HCT116 (cell line): ENCODE results near the gene ZNF521. TPM values are rescaled to one million over a fixed set of nuclear protein-coding genes. Genes with fewer than 3 reads are reported as not detected.

Source experiments
- ATAC-seq: fragments of 200-7000 bp; cut with Tn5 transposase; 2 replicates; pipeline ENCODE4 v1.9.1; 2020; ENCODE audit warnings: mild to moderate bottlenecking, moderate library complexity
- BruUV-seq: library from RNA; stranded (reverse); fragments of 400-500 nt; replicated peaks from 2 replicates; lab custom pipeline; 2021; lab: Mats Ljungman, UMichigan
- CTCF ChIA-PET: fragments of 300-600 bp; sonication (Branson Sonifier 250); formaldehyde crosslinking; loops from one replicate; lab custom pipeline; 2021; ENCODE audit warnings: antibody characterized with exemption; lab: Charles Lee
- POLR2A ChIA-PET: fragments of 300-600, 350-600 bp; sonication (Branson Sonifier 250); formaldehyde crosslinking; loops from one replicate; lab custom pipeline; 2021; ENCODE audit warnings: antibody characterized with exemption; lab: Charles Lee
- RAD21 ChIA-PET, 2 experiments: fragments of 300-600 bp; sonication (Branson Sonifier 250); formaldehyde crosslinking; loops; one replicate each; lab custom pipeline; 2023; ENCODE audit warnings: low total read pairs in 2 of 2; ENCODE audit not compliant: uncharacterized antibody in 2 of 2, unreplicated experiment in 2 of 2, low non-redundant PET in 1 of 2; lab: Charles Lee
- DNase-seq: peaks from one replicate; pipeline ENCODE4 v3.0.0-alpha.2; 2010; ENCODE audit warnings: low read depth, low spot score
- H2AFZ ChIP-seq: fragments of 200-600 bp; shearing (Covaris generic), sonication (generic); 2 replicates; pipeline ENCODE4 v1.6.1; 2017; ENCODE audit warnings: low read depth, mixed run types, mixed read lengths, antibody characterized with exemption, low read length; ENCODE audit not compliant: poor library complexity, severe bottlenecking
- H3K27ac ChIP-seq: 2 replicates; pipeline ENCODE4 v1.5.1; 2012; ENCODE audit warnings: low read depth, low read length
- H3K27me3 ChIP-seq: fragments of 200-600 bp; sonication (generic); 2 replicates; pipeline ENCODE4 v1.6.1; 2016; ENCODE audit warnings: mixed run types, low read length, mixed read lengths; ENCODE audit not compliant: insufficient read depth
- H3K36me3 ChIP-seq, 2 experiments: fragments of 200-500 bp in 1 of 2; fragments of 200-600 bp in 1 of 2; sonication (Bioruptor generic) in 1 of 2; sonication (generic) in 1 of 2; 2 replicates each; pipeline versions ENCODE4 v1.5.1 to v1.6.1; 2014 to 2016; ENCODE audit warnings: low read length in 2 of 2, inconsistent platforms in 1 of 2, mixed read lengths in 1 of 2, mixed run types in 1 of 2; ENCODE audit not compliant: insufficient read depth in 2 of 2, control insufficient read depth in 1 of 2
- H3K4me1 ChIP-seq, 2 experiments: fragments of 200-600 bp in 1 of 2; sonication (generic) in 1 of 2; 2 replicates each; pipeline versions ENCODE4 v1.5.1 to v1.6.1; 2012 to 2017; ENCODE audit warnings: low read length in 2 of 2, inconsistent platforms in 1 of 2, mild to moderate bottlenecking in 1 of 2, mixed read lengths in 1 of 2, mixed run types in 1 of 2, moderate library complexity in 1 of 2; ENCODE audit not compliant: insufficient read depth in 2 of 2, control insufficient read depth in 1 of 2
- H3K4me2 ChIP-seq: fragments of 200-600 bp; sonication (generic); 2 replicates; pipeline ENCODE4 v1.6.1; 2017; ENCODE audit warnings: mixed run types, low read length, mixed read lengths
- H3K4me3 ChIP-seq, 2 experiments: fragments of 200-600 bp in 1 of 2; sonication (generic) in 1 of 2; replicated peaks in 1 of 2; 2 replicates each; pipeline ENCODE4 v1.5.1; 2011 to 2016; ENCODE audit warnings: low read length in 2 of 2, control low read depth in 1 of 2, low read depth in 1 of 2, mild to moderate bottlenecking in 1 of 2, mixed read lengths in 1 of 2, mixed run types in 1 of 2
- H3K79me2 ChIP-seq: fragments of 200-600 bp; sonication (generic); 2 replicates; pipeline ENCODE4 v1.6.1; 2017; ENCODE audit warnings: mild to moderate bottlenecking, mixed run types, low read length, moderate library complexity, mixed read lengths; ENCODE audit not compliant: insufficient read depth
- H3K9ac ChIP-seq: fragments of 200-600 bp; sonication (generic); 2 replicates; pipeline ENCODE4 v1.6.1; 2016; ENCODE audit warnings: low read length, mixed read lengths
- H3K9me2 ChIP-seq: fragments of 200-600 bp; sonication (generic), shearing (Covaris generic); 2 replicates; pipeline ENCODE4 v1.6.1; 2017; ENCODE audit warnings: mixed run types, mild to moderate bottlenecking, moderate library complexity; ENCODE audit not compliant: insufficient read depth
- H3K9me3 ChIP-seq, 2 experiments: fragments of 200-500 bp in 1 of 2; fragments of 200-600 bp in 1 of 2; sonication (Bioruptor generic) in 1 of 2; sonication (generic) in 1 of 2; 2 replicates each; pipeline ENCODE4 v1.6.1; 2014 to 2017; ENCODE audit warnings: low read length in 2 of 2, mixed read lengths in 2 of 2, inconsistent platforms in 1 of 2, low read depth in 1 of 2, mild to moderate bottlenecking in 1 of 2, mixed run types in 1 of 2, moderate library complexity in 1 of 2; ENCODE audit not compliant: control insufficient read depth in 1 of 2, insufficient read depth in 1 of 2
- H4K20me1 ChIP-seq: fragments of 200-600 bp; sonication (generic), shearing (Covaris generic); 2 replicates; pipeline ENCODE4 v1.6.1; 2017; ENCODE audit warnings: mixed run types, mild to moderate bottlenecking, moderate library complexity; ENCODE audit not compliant: insufficient read depth
- ATF3 ChIP-seq: IDR thresholded peaks from 2 replicates; pipeline ENCODE4 v1.6.1; 2012
- CBX3 ChIP-seq: IDR thresholded peaks from 2 replicates; pipeline ENCODE4 v1.6.1; 2012; ENCODE audit warnings: low read depth
- CEBPB ChIP-seq: IDR thresholded peaks from 2 replicates; pipeline ENCODE4 v1.6.1; 2012; ENCODE audit warnings: low read depth
- CTCF ChIP-seq, 3 experiments: fragments of 200-600 bp in 1 of 3; sonication (generic) in 1 of 3; IDR thresholded peaks in 2 of 3; conservative IDR thresholded peaks in 1 of 3; 2 replicates each; pipeline ENCODE4 v1.5.1; 2012 to 2017; ENCODE audit warnings: low read depth in 2 of 3, low read length in 2 of 3, antibody characterized with exemption in 1 of 3, borderline replicate concordance in 1 of 3, control low read depth in 1 of 3, mild to moderate bottlenecking in 1 of 3, mixed read lengths in 1 of 3, mixed run types in 1 of 3, moderate library complexity in 1 of 3; ENCODE audit not compliant: insufficient read depth in 1 of 3
- EGR1 ChIP-seq: IDR thresholded peaks from 2 replicates; pipeline ENCODE4 v1.6.1; 2012; ENCODE audit warnings: low read depth
- EZH2 ChIP-seq: fragments of 200-600 bp; sonication (generic); IDR thresholded peaks from 2 replicates; pipeline ENCODE4 v1.6.1; 2017; ENCODE audit warnings: antibody characterized with exemption, mixed run types
- POLR2A ChIP-seq: IDR thresholded peaks from 2 replicates; pipeline ENCODE4 v1.7.0; 2011; ENCODE audit warnings: borderline replicate concordance; ENCODE audit not compliant: insufficient read depth, insufficient read length; ENCODE audit errors: extremely low read depth
- SIN3A ChIP-seq: IDR thresholded peaks from 2 replicates; pipeline ENCODE4 v1.6.1; 2012; ENCODE audit warnings: low read depth
- SP1 ChIP-seq: IDR thresholded peaks from 2 replicates; pipeline ENCODE4 v1.6.1; 2012; ENCODE audit warnings: low read depth
- SRF ChIP-seq: IDR thresholded peaks from 2 replicates; pipeline ENCODE4 v1.6.1; 2012; ENCODE audit warnings: low read depth
- TCF7L2 ChIP-seq: IDR thresholded peaks from 2 replicates; pipeline ENCODE4 v1.7.0; 2011; ENCODE audit warnings: borderline replicate concordance, inconsistent platforms; ENCODE audit not compliant: insufficient read depth, insufficient read length; ENCODE audit errors: extremely low read depth
- YY1 ChIP-seq: IDR thresholded peaks from 2 replicates; pipeline ENCODE4 v1.6.1; 2011; ENCODE audit warnings: low read length, low read depth, moderate library complexity, mild to moderate bottlenecking; ENCODE audit not compliant: insufficient replicate concordance; ENCODE audit errors: extremely low read depth
- ZBTB33 ChIP-seq: IDR thresholded peaks from 2 replicates; pipeline ENCODE4 v1.6.1; 2011; ENCODE audit warnings: mild to moderate bottlenecking, low read length, moderate library complexity; ENCODE audit not compliant: insufficient replicate concordance; ENCODE audit errors: extremely low read depth
- ZFX ChIP-seq: fragments of 450-650 bp; IDR thresholded peaks from 2 replicates; pipeline ENCODE4 v1.6.1; 2017
- ZNF274 ChIP-seq: fragments of 200-500 bp; sonication (Bioruptor generic); IDR thresholded peaks from 2 replicates; pipeline ENCODE4 v1.6.1; 2014; ENCODE audit warnings: mild to moderate bottlenecking, low read depth, low read length, inconsistent platforms
- intact Hi-C: fragments of 100-400 bp; cut with micrococcal nuclease; formaldehyde crosslinking; loops from 2 replicates; pipeline ENCODE4 v1.10.0; 2022
- total RNA-seq: library from RNA; stranded (reverse); gene quantifications from one replicate; pipeline ENCODE4 v1.2.1, GENCODE V29; 2021; ENCODE audit not compliant: unreplicated experiment
- TF ChIP-seq, protein P1 (sequence below): IDR thresholded peaks from 2 replicates; pipeline ENCODE4 v1.6.1; 2012

Gene ZNF521
- total RNA-seq, 1 experiment from 2014 or later = 0.10 TPM

DNA sequence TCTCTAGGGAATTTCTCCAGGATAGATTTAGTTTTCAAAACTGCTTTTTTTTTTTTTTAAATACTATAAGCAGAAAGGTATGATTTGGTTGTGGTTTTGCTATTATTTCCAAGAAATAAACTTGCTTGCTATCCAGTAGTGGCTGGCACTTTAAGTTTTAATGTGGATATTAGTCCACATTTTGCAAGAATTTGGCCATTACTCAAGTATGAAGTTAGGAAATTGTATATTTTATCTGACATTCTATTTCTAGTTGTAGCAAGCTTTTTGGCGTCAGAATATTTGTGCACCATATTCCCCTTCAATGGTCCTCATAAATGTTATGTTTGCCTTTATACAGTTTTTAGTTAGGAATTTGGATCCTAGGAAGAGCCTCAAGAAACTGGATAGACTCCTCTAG is 226.3 kb downstream of the ZNF521 start:
- ATAC-seq (no peak), DNase-seq (no peak)
- CTCF ChIA-PET = no interaction called here
- no TSS peak for BruUV-seq
- H3K36me3 ChIP-seq = no peaks in the 10 kb centered on the region
- H2AFZ ChIP-seq = no peak overlapping the region
- TF ChIP-seq SP1 = no peak
- no peak for TF ChIP-seq SRF
- no peaks in the 10 kb centered on the region for H3K9me2 ChIP-seq
- no peaks in the 10 kb centered on the region for H3K9me3 ChIP-seq
- RAD21 ChIA-PET = no interaction called here
- no peak overlapping the region for H3K9ac ChIP-seq
- POLR2A ChIA-PET = no interaction called here
- no peaks in the 10 kb centered on the region for H4K20me1 ChIP-seq
- no peaks in the 10 kb centered on the region for H3K27me3 ChIP-seq
- no peak overlapping the region for H3K4me3 ChIP-seq
- no peaks in the 10 kb centered on the region for H3K4me1 ChIP-seq
- H3K27ac ChIP-seq = no peak overlapping the region
- no peak overlapping the region for H3K4me2 ChIP-seq
- intact Hi-C loops = no loop called here
- no peaks in the 10 kb centered on the region for H3K79me2 ChIP-seq

GRCh38 chr18:25123438-25124232 is 228.3 kb downstream of the ZNF521 start:
- Histone ChIP-seq H3K9ac (no peak overlapping the region), H3K9me3 (no peaks in the 10 kb centered on the region), H3K79me2 (no peaks in the 10 kb centered on the region), H3K36me3 (no peaks in the 10 kb centered on the region), H3K4me1 (no peaks in the 10 kb centered on the region), H2AFZ (no peak overlapping the region), H3K4me3 (no peak overlapping the region), H4K20me1 (no peaks in the 10 kb centered on the region), H3K27ac (no peak overlapping the region), H3K9me2 (no peaks in the 10 kb centered on the region), H3K27me3 (no peaks in the 10 kb centered on the region), H3K4me2 (no peak overlapping the region)
- POLR2A ChIA-PET = no interaction called here
- CTCF ChIA-PET = no interaction called here
- DNase-seq = no peak
- intact Hi-C loops = no loop called here
- ATAC-seq = no peak
- RAD21 ChIA-PET = no interaction called here
- no TSS peak for BruUV-seq
- TF ChIP-seq, protein P1, sequence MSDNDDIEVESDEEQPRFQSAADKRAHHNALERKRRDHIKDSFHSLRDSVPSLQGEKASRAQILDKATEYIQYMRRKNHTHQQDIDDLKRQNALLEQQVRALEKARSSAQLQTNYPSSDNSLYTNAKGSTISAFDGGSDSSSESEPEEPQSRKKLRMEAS = no peak
- no peak for TF ChIP-seq ZFX
- no peak for TF ChIP-seq YY1
- TF ChIP-seq CTCF (IDR thresholded peaks at IDR 0.05 in 2 of 3, conservative IDR thresholded peaks at IDR 0.05 in 1 of 3; ENCODE audit: borderline replicate concordance in 1 of 3, insufficient read depth in 1 of 3, low read depth in 2 of 3, low read length in 2 of 3) = no peak
- no peak for TF ChIP-seq EZH2
- TF ChIP-seq SP1 = no peak
- TF ChIP-seq EGR1 = no peak
- TF ChIP-seq TCF7L2 = no peak
- TF ChIP-seq ATF3 = no peak
- no peak for TF ChIP-seq SIN3A
- no peak for TF ChIP-seq ZNF274
- TF ChIP-seq ZBTB33 = no peak
- TF ChIP-seq CBX3 = no peak
- no peak for TF ChIP-seq CEBPB
- no peak for TF ChIP-seq SRF
- TF ChIP-seq POLR2A = no peak
